K562 (cell line): Measurements from ENCODE around the gene UVRAG. TPM values are rescaled to one million over a fixed set of nuclear protein-coding genes. Genes with fewer than 3 reads are reported as not detected.

Experiments
- ATAC-seq: fragments of 200-7000 bp; cut with Tn5 transposase; 3 replicates; pipeline ENCODE4 v1.9.1; 2020; ENCODE audit warnings: moderate library complexity
- BruUV-seq: library from RNA; stranded (reverse); fragments of 400-500 nt; replicated peaks from 2 replicates; lab custom pipeline; 2021; lab: Mats Ljungman, UMichigan
- CTCF ChIA-PET: fragments of 300-600 bp; formaldehyde crosslinking; extraction: SDS; loops from one replicate; lab custom pipeline; 2021; ENCODE audit warnings: low intra/inter-chr PET ratio; lab: Yijun Ruan, JAX
- POLR2A ChIA-PET: fragments of 300-600, 350-650 bp; sonication (Branson Sonifier 250); formaldehyde crosslinking; extraction: SDS; loops from one replicate; lab custom pipeline; 2021; ENCODE audit warnings: antibody characterized with exemption, inconsistent platforms; lab: Yijun Ruan, JAX
- DNase-seq, 4 experiments: peaks; one replicate each; pipeline versions ENCODE4 v3.0.0 to v3.0.0-alpha.2; 2011 to 2018; ENCODE audit warnings: low spot score in 3 of 4, mixed read lengths in 3 of 4; ENCODE audit errors: extremely low read depth in 1 of 4
- FAIRE-seq: peaks from 2 replicates; lab custom pipeline; 2011; peaks lifted over from hg19 to GRCh38; lab: Jason Lieb, UNC
- H2AFZ ChIP-seq: 2 replicates; pipeline ENCODE4 v1.6.0; 2011; ENCODE audit warnings: low read depth, low read length, control low read depth, inconsistent platforms
- H3K27ac ChIP-seq: fragments of 200-600 bp; 3 replicates; pipeline ENCODE4 v1.8.0; 2011; ENCODE audit warnings: low read depth, mild to moderate bottlenecking, control low read depth, inconsistent platforms, low read length, moderate library complexity, mixed read lengths; ENCODE audit errors: extremely low read depth
- H3K27me3 ChIP-seq, 2 experiments: fragments of 300-600 bp in 1 of 2; 2 replicates in 1 of 2; 3 replicates in 1 of 2; pipeline versions ENCODE4 v1.6.0 to v1.8.0; 2011; ENCODE audit warnings: inconsistent platforms in 2 of 2, low read length in 2 of 2, mild to moderate bottlenecking in 1 of 2, mixed read lengths in 1 of 2, moderate library complexity in 1 of 2; ENCODE audit not compliant: control insufficient read depth in 2 of 2, insufficient read depth in 2 of 2
- H3K36me3 ChIP-seq: fragments of 300-600 bp; 3 replicates; pipeline ENCODE4 v1.8.0; 2011; ENCODE audit warnings: mild to moderate bottlenecking, low read length, inconsistent platforms; ENCODE audit not compliant: control insufficient read depth, insufficient read depth
- H3K4me1 ChIP-seq, 2 experiments: fragments of 200-600 bp in 1 of 2; replicated peaks in 1 of 2; 2 replicates in 1 of 2; 3 replicates in 1 of 2; pipeline versions ENCODE4 v1.5.1 to v1.8.0; 2011; ENCODE audit warnings: inconsistent platforms in 2 of 2, low read length in 2 of 2, mild to moderate bottlenecking in 1 of 2, mixed read lengths in 1 of 2, moderate library complexity in 1 of 2; ENCODE audit not compliant: control insufficient read depth in 2 of 2, insufficient read depth in 2 of 2
- H3K4me2 ChIP-seq: 2 replicates; pipeline ENCODE4 v1.6.1; 2011; ENCODE audit warnings: low read length, control low read depth, inconsistent platforms, mixed read lengths; ENCODE audit not compliant: insufficient read depth
- H3K4me3 ChIP-seq: fragments of 200-600 bp; sonication (generic), shearing (Covaris generic); 2 replicates; pipeline ENCODE4 v1.5.1; 2016; ENCODE audit warnings: control low read depth, inconsistent platforms
- H3K79me2 ChIP-seq: fragments of 200-600 bp; 3 replicates; pipeline ENCODE4 v1.8.0; 2011; ENCODE audit warnings: low read length, inconsistent platforms; ENCODE audit not compliant: control insufficient read depth, insufficient read depth
- H3K9ac ChIP-seq, 2 experiments: 2 replicates each; pipeline versions ENCODE4 v1.6.0 to v1.6.1; 2011; ENCODE audit warnings: low read depth in 2 of 2, low read length in 2 of 2, control low read depth in 1 of 2, inconsistent platforms in 1 of 2, mild to moderate bottlenecking in 1 of 2, mixed read lengths in 1 of 2; ENCODE audit not compliant: insufficient read depth in 1 of 2
- H3K9me1 ChIP-seq: one replicate; pipeline ENCODE4 v1.6.0; 2011; ENCODE audit warnings: inconsistent platforms, mild to moderate bottlenecking, low read length, moderate library complexity; ENCODE audit not compliant: control insufficient read depth, insufficient read depth
- H3K9me3 ChIP-seq: replicated peaks from 2 replicates; pipeline ENCODE4 v1.5.1; 2011; ENCODE audit warnings: low read depth, low read length, inconsistent platforms; ENCODE audit not compliant: control insufficient read depth, insufficient read depth
- H4K20me1 ChIP-seq: replicated peaks from 2 replicates; pipeline ENCODE4 v1.6.1; 2011; ENCODE audit warnings: low read length, inconsistent platforms, mixed read lengths; ENCODE audit not compliant: control insufficient read depth, insufficient read depth
- BMI1 ChIP-seq: fragments of 150-350 bp; IDR thresholded peaks from 2 replicates; pipeline ENCODE4 v1.6.1; 2014; ENCODE audit warnings: low read length
- BRCA1 ChIP-seq, 2 experiments: fragments of 450-650 bp in 1 of 2; sonication (generic) in 1 of 2; formaldehyde crosslinking in 1 of 2; IDR thresholded peaks; 2 replicates each; pipeline versions ENCODE4 v1.5.0 to v1.6.1; 2017 to 2020; ENCODE audit warnings: mild to moderate bottlenecking in 1 of 2, missing genetic modification reagents in 1 of 2
- CREB1 ChIP-seq, 2 experiments: sonication (generic) in 1 of 2; formaldehyde crosslinking in 1 of 2; IDR thresholded peaks; 2 replicates each; pipeline versions ENCODE4 v1.6.1 to v1.8.0; 2012 to 2022; ENCODE audit warnings: inconsistent platforms in 1 of 2, mild to moderate bottlenecking in 1 of 2, missing genetic modification reagents in 1 of 2, moderate library complexity in 1 of 2
- E2F4 ChIP-seq: sonication (generic); formaldehyde crosslinking; IDR thresholded peaks from 2 replicates; pipeline ENCODE4 v1.8.0; 2022; ENCODE audit warnings: mild to moderate bottlenecking, low read depth, missing genetic modification reagents
- GATAD2B ChIP-seq: fragments of 450-650 bp; IDR thresholded peaks from 2 replicates; pipeline ENCODE4 v1.6.1; 2017; ENCODE audit warnings: mild to moderate bottlenecking, borderline replicate concordance
- JUN ChIP-seq, 2 experiments: sonication (generic) in 1 of 2; formaldehyde crosslinking in 1 of 2; IDR thresholded peaks; 2 replicates each; pipeline versions ENCODE4 v1.6.1 to v1.8.0; 2012 to 2022; ENCODE audit warnings: borderline replicate concordance in 2 of 2, mild to moderate bottlenecking in 2 of 2, improper control_type of control experiment in 1 of 2, low read depth in 1 of 2, low read length in 1 of 2, missing genetic modification reagents in 1 of 2
- MTA3 ChIP-seq: fragments of 450-650 bp; formaldehyde crosslinking; IDR thresholded peaks from 2 replicates; pipeline ENCODE4 v1.6.1; 2017; ENCODE audit warnings: mild to moderate bottlenecking, borderline replicate concordance
- MTF1 ChIP-seq: fragments of 250-450 bp; sonication (Bioruptor Pico); IDR thresholded peaks from 2 replicates; pipeline ENCODE4 v1.9.0; 2021; ENCODE audit warnings: moderate library complexity, mild to moderate bottlenecking, inconsistent platforms, borderline replicate concordance
- TOE1 ChIP-seq, 2 experiments: fragments of 450-650 bp in 1 of 2; sonication (generic) in 1 of 2; formaldehyde crosslinking in 1 of 2; IDR thresholded peaks; 2 replicates each; pipeline versions ENCODE4 v1.7.1 to v1.8.0; 2016 to 2022; ENCODE audit warnings: borderline replicate concordance in 2 of 2, mild to moderate bottlenecking in 2 of 2, antibody characterized with exemption in 1 of 2, inconsistent platforms in 1 of 2, low read depth in 1 of 2, missing genetic modification reagents in 1 of 2, moderate library complexity in 1 of 2
- ZNF785 ChIP-seq: fragments of 250-450 bp; sonication (Bioruptor Pico); IDR thresholded peaks from 2 replicates; pipeline ENCODE4 v1.4.0; 2020; ENCODE audit warnings: mild to moderate bottlenecking
- whole genome bisulfite sequencing: fragments of 100-300 bp; shearing (Covaris generic); methylation state at CpG from one replicate; pipeline ENCODE4 v1.1.6; 2016; ENCODE audit warnings: low coverage, mixed read lengths; ENCODE audit not compliant: insufficient coverage; ENCODE audit errors: missing lambda C conversion rate; 5-methylcytosine and 5-hydroxymethylcytosine counted together
- in situ Hi-C: fragments of 300-500 bp; cut with MboI; formaldehyde crosslinking; loops from 4 replicates; pipeline ENCODE4 v1.15.0; 2018; ENCODE audit warnings: inconsistent platforms, mixed read lengths
- intact Hi-C: fragments of 100-400 bp; cut with micrococcal nuclease; formaldehyde crosslinking; loops from 2 replicates; pipeline ENCODE4 v1.14.2; 2022
- polyA plus RNA-seq, 8 experiments: library from polyadenylated mRNA; depleted of rRNA in 4 of 8; stranded (reverse) in 5 of 8; unstranded in 3 of 8; fragments of >200 nt; fragmentation: Nextera tagmentation in 2 of 8; fragmentation: Illumina TruSeq in 1 of 8; extraction: Ambion mirVana in 2 of 8; extraction: Trizol in 1 of 8; gene quantifications; 2 replicates each; pipeline versions ENCODE4 v1.2.1 to v1.2.3, GENCODE V29; 2011 to 2014; ENCODE audit warnings: inconsistent platforms in 1 of 8, missing spikeins in 1 of 8
- total RNA-seq, 7 experiments: library from RNA; depleted of rRNA in 6 of 7; stranded (reverse); fragments of >200 nt in 6 of 7; fragmentation: Illumina TruSeq in 2 of 7; extraction: Trizol in 2 of 7; gene quantifications; 2 replicates each; pipeline versions ENCODE4 v1.2.1 to v1.2.3, GENCODE V29; 2011 to 2021; ENCODE audit warnings: low replicate concordance in 1 of 7

UVRAG gene
- total and polyA plus RNA-seq, 9 of the 15 experiments (the other 6 are each of a cell fraction or from before 2014, with no cell fraction given): 3.1 to 17.8 (median 12.4) TPM

GRCh38 chr11:76159983-76160661 is 345.1 kb downstream of the UVRAG start:
- Histone ChIP-seq H3K36me3 (no peaks in the 10 kb centered on the region), H2AFZ (no peak overlapping the region), H3K79me2 (no peaks in the 10 kb centered on the region), H3K27ac (no peak overlapping the region), H3K9me1 (no peaks in the 10 kb centered on the region), H4K20me1 (peaks cover 3% of the 10 kb centered on the region; the same call in 1 of the 2 replicates), H3K4me1 (peaks cover 17 to 45% of the 10 kb centered on the region in 2 experiments; a peak in 4 of 5 replicates), H3K9me3 (no peaks in the 10 kb centered on the region), H3K4me3 (no peak overlapping the region), H3K27me3 (peaks cover 4 to 40% of the 10 kb centered on the region in 2 experiments; a peak in 4 of 5 replicates), H3K9ac (peak overlapping the region in 1 of 2 experiments; percentile 68; a peak in 1 of 4 replicates), H3K4me2 (no peak overlapping the region)
- TF ChIP-seq BRCA1 (IDR thresholded peaks at IDR 0.05): no peak
- no peak for TF ChIP-seq BRCA1 (CRISPR knock-in tag; IDR thresholded peaks at IDR 0.05)
- no peak for TF ChIP-seq CREB1 (IDR thresholded peaks at IDR 0.05)
- TF ChIP-seq CREB1 (CRISPR knock-in tag; IDR thresholded peaks at IDR 0.05): no peak
- no peak for TF ChIP-seq BMI1
- no peak for TF ChIP-seq TOE1 (IDR thresholded peaks at IDR 0.05; ENCODE audit: borderline replicate concordance)
- no peak for TF ChIP-seq TOE1 (CRISPR knock-in tag; IDR thresholded peaks at IDR 0.05; ENCODE audit: borderline replicate concordance, low read depth)
- no peak for TF ChIP-seq E2F4 (CRISPR knock-in tag)
- TF ChIP-seq MTA3: no peak
- no peak for TF ChIP-seq MTF1 (CRISPR knock-in tag)
- no peak for TF ChIP-seq ZNF785 (CRISPR knock-in tag)
- no peak for TF ChIP-seq JUN (IDR thresholded peaks at IDR 0.05; ENCODE audit: borderline replicate concordance, low read depth, low read length)
- no peak for TF ChIP-seq JUN (CRISPR knock-in tag; IDR thresholded peaks at IDR 0.05; ENCODE audit: borderline replicate concordance)
- TF ChIP-seq GATAD2B: no peak
- FAIRE-seq (no peak), DNase-seq (no peak), ATAC-seq (no peak)
- ChIA-PET CTCF (no interaction called here), POLR2A (interaction anchor here (0.5 kb wide), 1 partner anchor 503 kb away, joined by 3 read pairs; no protein-coding TSS in a partner anchor)
- BruUV-seq: no TSS peak
- intact Hi-C loops: loop anchor here (10.0 kb wide), 1 partner anchor 435 kb away; no protein-coding TSS in a partner anchor
- in situ Hi-C loops: no loop called here
- 60% methylated on average over 14 of the region's 14 CpGs for WGBS
